ENCODE results near the gene MORC1. TPM values are rescaled to one million over a fixed set of nuclear protein-coding genes. Genes with fewer than 3 reads are reported as not detected.

MORC1 gene
- total RNA-seq, 1 donor from 2014 or later, result not detected

DNA sequence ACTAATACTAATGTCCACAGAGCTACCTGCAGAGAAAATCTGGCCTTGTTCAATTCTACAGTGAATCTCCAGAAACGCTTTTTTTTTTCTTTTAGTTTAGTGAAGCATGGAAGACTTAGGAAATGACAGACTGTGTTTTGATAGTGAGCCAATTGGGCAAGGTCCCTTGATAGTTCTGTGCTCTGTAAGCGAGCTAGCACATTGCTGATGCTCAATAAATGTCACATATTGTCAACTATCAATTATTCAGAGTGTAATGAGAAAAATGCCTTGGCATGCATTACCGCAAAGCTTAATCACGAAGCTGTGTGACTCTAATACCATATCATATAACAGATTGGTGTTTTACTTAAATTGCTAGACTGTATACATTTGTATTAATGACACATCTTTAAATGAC is 13.3 kb upstream of the MORC1 start:
- no peak for DNase-seq (ENCODE audit: low spot score)
- TF ChIP-seq, protein P1, sequence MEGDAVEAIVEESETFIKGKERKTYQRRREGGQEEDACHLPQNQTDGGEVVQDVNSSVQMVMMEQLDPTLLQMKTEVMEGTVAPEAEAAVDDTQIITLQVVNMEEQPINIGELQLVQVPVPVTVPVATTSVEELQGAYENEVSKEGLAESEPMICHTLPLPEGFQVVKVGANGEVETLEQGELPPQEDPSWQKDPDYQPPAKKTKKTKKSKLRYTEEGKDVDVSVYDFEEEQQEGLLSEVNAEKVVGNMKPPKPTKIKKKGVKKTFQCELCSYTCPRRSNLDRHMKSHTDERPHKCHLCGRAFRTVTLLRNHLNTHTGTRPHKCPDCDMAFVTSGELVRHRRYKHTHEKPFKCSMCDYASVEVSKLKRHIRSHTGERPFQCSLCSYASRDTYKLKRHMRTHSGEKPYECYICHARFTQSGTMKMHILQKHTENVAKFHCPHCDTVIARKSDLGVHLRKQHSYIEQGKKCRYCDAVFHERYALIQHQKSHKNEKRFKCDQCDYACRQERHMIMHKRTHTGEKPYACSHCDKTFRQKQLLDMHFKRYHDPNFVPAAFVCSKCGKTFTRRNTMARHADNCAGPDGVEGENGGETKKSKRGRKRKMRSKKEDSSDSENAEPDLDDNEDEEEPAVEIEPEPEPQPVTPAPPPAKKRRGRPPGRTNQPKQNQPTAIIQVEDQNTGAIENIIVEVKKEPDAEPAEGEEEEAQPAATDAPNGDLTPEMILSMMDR (IDR thresholded peaks at IDR 0.05), result no peak
- TF ChIP-seq EZH2phosphoT487 (IDR thresholded peaks at IDR 0.05), result no peak
- no peak for TF ChIP-seq EZH2 (IDR thresholded peaks at IDR 0.05)
- Mint-ChIP-seq H3K36me3 (no peaks in the 10 kb centered on the region), H3K4me3 (no peak overlapping the region), H3K9me3 (peaks cover 2% of the 10 kb centered on the region), H3K4me1 (peaks cover 9% of the 10 kb centered on the region), H3K27me3 (ENCODE audit: insufficient read depth, low read depth) (peaks cover 5% of the 10 kb centered on the region), H3K27ac (no peak overlapping the region)
- Histone ChIP-seq H3K27me3 (no peaks in the 10 kb centered on the region), H3K36me3 (no peaks in the 10 kb centered on the region), H3K4me3 (no peak overlapping the region), H3K9ac (no peak overlapping the region), H3K9me3 (ENCODE audit: low read depth) (no peaks in the 10 kb centered on the region), H2AFZ (replicated peaks) (no peak overlapping the region), H3K4me2 (no peak overlapping the region), H3K4me1 (no peaks in the 10 kb centered on the region), H4K20me1 (ENCODE audit: low read depth) (no peaks in the 10 kb centered on the region), H3K27ac (no peak overlapping the region), H3F3A (ENCODE audit: low read depth) (no peaks in the 10 kb centered on the region), H3K79me2 (ENCODE audit: low read depth) (no peaks in the 10 kb centered on the region)

DNA sequence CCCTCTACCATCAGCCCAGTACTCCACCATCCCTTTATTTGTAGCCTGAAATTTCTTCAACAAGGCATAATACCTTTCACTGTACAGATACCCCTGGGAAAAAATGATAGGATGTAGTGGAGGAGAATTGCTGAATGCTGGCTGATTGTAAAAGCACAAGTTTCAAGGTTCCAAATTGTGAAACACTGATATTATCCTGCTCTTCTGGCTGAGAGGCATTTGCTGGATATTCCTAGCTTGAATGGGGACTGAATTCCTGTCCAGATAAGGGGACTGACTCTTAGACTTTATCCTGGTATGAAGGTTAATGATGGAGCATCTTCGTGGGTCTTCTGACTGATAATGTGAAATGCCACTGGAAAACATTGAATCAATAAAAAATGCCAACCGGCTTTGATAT is 9.6 kb upstream of the MORC1 start:
- H3K27ac Mint-ChIP-seq, result no peak overlapping the region
- no peak for TF ChIP-seq EZH2phosphoT487 (IDR thresholded peaks at IDR 0.05)
- TF ChIP-seq, protein P1 (IDR thresholded peaks at IDR 0.05), result no peak
- TF ChIP-seq EZH2 (IDR thresholded peaks at IDR 0.05), result no peak
- H4K20me1 ChIP-seq (ENCODE audit: low read depth), result no peaks in the 10 kb centered on the region

DNA sequence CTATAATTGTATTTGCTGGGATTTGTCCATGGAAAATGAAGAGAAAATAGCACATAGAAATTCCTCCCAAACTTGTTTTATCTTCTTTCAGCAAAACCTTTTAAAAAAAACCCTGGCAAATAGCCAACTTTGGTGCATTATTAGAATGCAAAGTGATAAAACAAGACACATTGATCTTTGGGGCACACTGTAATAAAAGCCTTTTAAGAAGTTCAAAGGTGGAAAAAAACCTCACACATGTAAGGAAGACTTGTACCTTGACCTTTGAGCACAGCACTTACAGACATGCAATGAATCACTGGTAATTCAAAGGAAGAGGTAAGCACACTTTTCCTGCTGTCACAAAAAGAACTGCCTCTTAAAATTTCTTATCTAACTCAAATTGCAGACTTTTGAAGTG is 8.0 kb upstream of the MORC1 start:
- H3K4me3 ChIP-seq, result no peak overlapping the region
- H4K20me1 ChIP-seq (ENCODE audit: low read depth), result no peaks in the 10 kb centered on the region
- H3K4me1 ChIP-seq, result peaks cover 4% of the 10 kb centered on the region
- no peak for TF ChIP-seq EZH2 (IDR thresholded peaks at IDR 0.05)
- TF ChIP-seq EZH2phosphoT487 (IDR thresholded peaks at IDR 0.05), result no peak
- TF ChIP-seq, protein P1 (IDR thresholded peaks at IDR 0.05), result no peak
- no peak overlapping the region for H3K9ac ChIP-seq
- H3K27me3 Mint-ChIP-seq (ENCODE audit: insufficient read depth, low read depth), result peaks cover 5% of the 10 kb centered on the region
- H3K27ac Mint-ChIP-seq, result no peak overlapping the region
- peaks cover 18% of the 10 kb centered on the region for H3K9me3 Mint-ChIP-seq
- H3K79me2 ChIP-seq (ENCODE audit: low read depth), result no peaks in the 10 kb centered on the region
- no peak for DNase-seq (ENCODE audit: low spot score)
- H2AFZ ChIP-seq (replicated peaks), result no peak overlapping the region
- no peak overlapping the region for H3K4me3 Mint-ChIP-seq
- no peak overlapping the region for H3K4me2 ChIP-seq
- no peaks in the 10 kb centered on the region for H3K27me3 ChIP-seq
- H3K36me3 Mint-ChIP-seq, result no peaks in the 10 kb centered on the region
- H3K4me1 Mint-ChIP-seq, result peaks cover 16% of the 10 kb centered on the region
- H3K9me3 ChIP-seq (ENCODE audit: low read depth), result no peaks in the 10 kb centered on the region
- no peaks in the 10 kb centered on the region for H3F3A ChIP-seq (ENCODE audit: low read depth)
- H3K36me3 ChIP-seq, result no peaks in the 10 kb centered on the region
- H3K27ac ChIP-seq, result no peak overlapping the region

More for the DNA sequence above, 9.6 kb upstream of the MORC1 start:
- H3K9me3 ChIP-seq (ENCODE audit: low read depth), result no peaks in the 10 kb centered on the region
- H3K27ac ChIP-seq, result no peak overlapping the region
- peaks cover 4% of the 10 kb centered on the region for H3K4me1 ChIP-seq
- H3K4me2 ChIP-seq, result no peak overlapping the region
- no peaks in the 10 kb centered on the region for H3K27me3 ChIP-seq
- H3K79me2 ChIP-seq (ENCODE audit: low read depth), result no peaks in the 10 kb centered on the region
- H3K4me3 Mint-ChIP-seq, result no peak overlapping the region
- H3K36me3 Mint-ChIP-seq, result no peaks in the 10 kb centered on the region
- peaks cover 22% of the 10 kb centered on the region for H3K4me1 Mint-ChIP-seq
- H3K4me3 ChIP-seq, result no peak overlapping the region
- H3F3A ChIP-seq (ENCODE audit: low read depth), result no peaks in the 10 kb centered on the region
- no peak for DNase-seq (ENCODE audit: low spot score)
- H2AFZ ChIP-seq (replicated peaks), result no peak overlapping the region
- peaks cover 10% of the 10 kb centered on the region for H3K9me3 Mint-ChIP-seq
- H3K27me3 Mint-ChIP-seq (ENCODE audit: insufficient read depth, low read depth), result peaks cover 5% of the 10 kb centered on the region
- no peak overlapping the region for H3K9ac ChIP-seq
- H3K36me3 ChIP-seq, result no peaks in the 10 kb centered on the region
